Thyroid gland (tissue), 4 donors: Measurements from ENCODE around the gene KCP. TPM values are rescaled to one million over a fixed set of nuclear protein-coding genes. Genes with fewer than 3 reads are reported as not detected.

Experiments used
- DNase-seq, 2 donors: peaks; one replicate each; pipeline ENCODE4 v3.0.0-alpha.2; 2019
- H3K27ac ChIP-seq, 3 donors: fragments of 200-600 bp; sonication (generic); 1 replicate in 2 of 3; 2 replicates in 1 of 3; pipeline ENCODE4 v1.5.1; 2016 to 2019; ENCODE audit warnings: mild to moderate bottlenecking in 1 of 3, moderate library complexity in 1 of 3
- H3K27me3 ChIP-seq: fragments of 200-600 bp; sonication (generic); one replicate; pipeline ENCODE4 v1.5.1; 2019
- H3K36me3 ChIP-seq, 2 donors: fragments of 200-600 bp; sonication (generic); one replicate each; pipeline ENCODE4 v1.5.1; 2016 to 2019
- H3K4me1 ChIP-seq, 2 donors: fragments of 200-600 bp; sonication (generic); one replicate each; pipeline ENCODE4 v1.5.1; 2017 to 2019
- H3K4me3 ChIP-seq, 3 donors: fragments of 200-600 bp; sonication (generic); replicated peaks in 1 of 3; 1 replicate in 2 of 3; 2 replicates in 1 of 3; pipeline ENCODE4 v1.5.1; 2016; ENCODE audit warnings: mild to moderate bottlenecking in 1 of 3
- H3K9me3 ChIP-seq: fragments of 200-600 bp; sonication (generic); one replicate; pipeline ENCODE4 v1.5.1; 2017
- POLR2A ChIP-seq, 2 donors: fragments of 450-650 bp; IDR thresholded peaks; one replicate each; pipeline ENCODE4 v1.6.1; 2017; ENCODE audit warnings: antibody characterized with exemption in 2 of 2, mild to moderate bottlenecking in 2 of 2, moderate library complexity in 1 of 2
- WGBS, 2 donors: methylation state at CpG; one replicate each; pipeline ENCODE4 v1.1.5; 2017; 5-methylcytosine and 5-hydroxymethylcytosine counted together
- intact Hi-C: fragments of 100-400 bp; cut with DNase I; formaldehyde crosslinking; loops from one replicate; pipeline ENCODE4 v1.15.1; 2023
- total RNA-seq, 4 donors: library from RNA; depleted of rRNA; stranded (reverse); fragments of >200 nt; gene quantifications; one replicate each; pipeline ENCODE4 v1.2.3, GENCODE V29; 2016
- TF ChIP-seq, protein P1 (sequence below), 6 experiments: fragments of 200-600 bp in 3 of 6; fragments of 450-650 bp in 3 of 6; sonication (generic) in 3 of 6; IDR thresholded peaks; one replicate each; pipeline ENCODE4 v1.5.1; 2016 to 2019; ENCODE audit warnings: antibody characterized with exemption in 6 of 6, mild to moderate bottlenecking in 2 of 6, inconsistent platforms in 1 of 6, moderate library complexity in 1 of 6

The KCP gene
- total RNA-seq, 4 donors from 2014 or later, result 0.27 to 0.93 (median 0.61) TPM

DNA sequence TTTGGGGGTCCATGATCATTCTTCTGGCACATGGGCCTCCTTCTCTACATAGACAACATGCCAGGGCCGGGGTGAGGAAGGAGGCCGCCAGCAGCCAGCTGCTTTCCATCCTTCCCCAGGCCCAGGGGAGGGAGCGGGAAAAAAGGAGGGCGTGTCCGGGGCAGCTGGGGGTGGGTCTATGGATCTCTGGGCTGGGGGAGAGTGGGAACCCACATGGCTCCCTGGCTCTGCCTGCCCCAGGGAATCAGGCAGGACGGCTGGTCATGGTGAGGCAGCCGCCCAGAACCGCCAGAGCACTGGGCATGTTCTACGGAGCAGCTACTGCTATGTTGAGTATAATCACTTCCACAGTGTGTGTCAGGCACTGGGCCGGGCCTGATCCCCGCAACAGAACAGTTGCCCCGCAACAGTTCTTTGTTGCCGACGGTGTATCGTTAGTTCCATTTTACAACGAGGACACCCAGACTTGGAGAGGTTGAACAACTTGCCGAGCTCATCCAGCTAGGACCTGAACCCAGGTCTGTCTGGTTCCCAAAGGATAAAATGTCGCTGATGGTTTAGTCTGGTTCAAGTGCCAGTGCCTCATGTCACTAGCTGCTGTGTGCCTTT is 20.8 kb upstream of the KCP start:
- H3K4me1 ChIP-seq, result no peaks in the 10 kb centered on the region
- 91 to 97% methylated on average over 12 to 13 of the region's 18 CpGs for WGBS, 2 donors
- no peaks in the 10 kb centered on the region for H3K27me3 ChIP-seq
- intact Hi-C loops, result no loop called here
- H3K4me3 ChIP-seq, result no peak overlapping the region
- no peak for DNase-seq
- H3K27ac ChIP-seq, result no peak overlapping the region
- no peaks in the 10 kb centered on the region for H3K36me3 ChIP-seq
- no peaks in the 10 kb centered on the region for H3K9me3 ChIP-seq
- TF ChIP-seq, protein P1, sequence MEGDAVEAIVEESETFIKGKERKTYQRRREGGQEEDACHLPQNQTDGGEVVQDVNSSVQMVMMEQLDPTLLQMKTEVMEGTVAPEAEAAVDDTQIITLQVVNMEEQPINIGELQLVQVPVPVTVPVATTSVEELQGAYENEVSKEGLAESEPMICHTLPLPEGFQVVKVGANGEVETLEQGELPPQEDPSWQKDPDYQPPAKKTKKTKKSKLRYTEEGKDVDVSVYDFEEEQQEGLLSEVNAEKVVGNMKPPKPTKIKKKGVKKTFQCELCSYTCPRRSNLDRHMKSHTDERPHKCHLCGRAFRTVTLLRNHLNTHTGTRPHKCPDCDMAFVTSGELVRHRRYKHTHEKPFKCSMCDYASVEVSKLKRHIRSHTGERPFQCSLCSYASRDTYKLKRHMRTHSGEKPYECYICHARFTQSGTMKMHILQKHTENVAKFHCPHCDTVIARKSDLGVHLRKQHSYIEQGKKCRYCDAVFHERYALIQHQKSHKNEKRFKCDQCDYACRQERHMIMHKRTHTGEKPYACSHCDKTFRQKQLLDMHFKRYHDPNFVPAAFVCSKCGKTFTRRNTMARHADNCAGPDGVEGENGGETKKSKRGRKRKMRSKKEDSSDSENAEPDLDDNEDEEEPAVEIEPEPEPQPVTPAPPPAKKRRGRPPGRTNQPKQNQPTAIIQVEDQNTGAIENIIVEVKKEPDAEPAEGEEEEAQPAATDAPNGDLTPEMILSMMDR (IDR thresholded peaks at IDR 0.05), result no peak
- TF ChIP-seq POLR2A (IDR thresholded peaks at IDR 0.05), result no peak

DNA sequence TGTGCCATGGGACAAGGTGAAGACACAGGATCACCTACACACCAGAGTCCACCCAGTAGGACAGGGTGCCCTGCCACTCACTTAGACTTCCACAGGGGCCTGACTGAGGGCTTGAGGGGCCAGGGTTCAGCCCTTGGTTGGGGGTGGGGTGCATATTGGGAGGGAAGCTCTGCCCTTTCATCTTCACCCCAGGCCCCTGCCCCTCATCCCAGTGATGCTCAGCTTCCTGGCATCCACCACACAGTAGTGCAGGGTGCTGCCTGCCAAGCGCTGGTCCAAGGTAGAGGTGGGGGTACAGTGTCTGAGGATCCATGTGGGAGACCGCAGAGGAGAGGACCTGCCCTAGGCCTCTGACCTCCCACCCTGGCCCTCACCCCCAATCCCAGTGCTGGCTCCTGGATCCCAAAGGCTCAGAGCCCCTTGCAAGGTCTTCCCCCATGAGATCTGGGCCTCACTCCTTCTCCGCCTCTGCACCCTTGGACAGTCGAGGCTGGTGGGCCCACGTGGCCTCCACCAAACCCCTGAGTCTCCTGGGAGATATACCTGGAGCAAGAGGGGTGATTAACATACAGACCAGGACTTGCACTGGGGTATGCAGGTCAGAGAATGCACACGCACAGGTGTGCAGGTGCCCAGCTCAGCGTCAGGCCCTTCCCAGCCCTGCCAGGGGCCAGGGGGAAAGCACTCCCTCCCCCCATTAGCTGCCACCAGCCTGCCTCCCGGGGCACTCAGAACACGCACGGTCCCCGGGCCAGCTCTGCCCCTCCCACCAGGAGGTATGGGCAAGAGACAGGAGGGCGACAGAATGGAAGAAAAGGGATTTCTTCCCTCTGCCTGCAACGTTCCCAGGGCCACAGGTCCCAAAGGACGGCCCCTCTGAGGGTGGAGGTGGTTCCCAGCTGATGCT is 18.6 kb upstream of the KCP start:
- no peak overlapping the region for H3K4me3 ChIP-seq
- 76 to 84% methylated on average over 5 to 13 of the region's 14 CpGs for WGBS, 2 donors
- no peaks in the 10 kb centered on the region for H3K27me3 ChIP-seq
- DNase-seq, result no peak
- TF ChIP-seq, protein P1 (IDR thresholded peaks at IDR 0.05), result no peak
- no peak for TF ChIP-seq POLR2A (IDR thresholded peaks at IDR 0.05)
- intact Hi-C loops, result no loop called here
- H3K4me1 ChIP-seq, result no peaks in the 10 kb centered on the region
- H3K36me3 ChIP-seq, result no peaks in the 10 kb centered on the region
- H3K27ac ChIP-seq, result no peak overlapping the region
- H3K9me3 ChIP-seq, result no peaks in the 10 kb centered on the region

DNA sequence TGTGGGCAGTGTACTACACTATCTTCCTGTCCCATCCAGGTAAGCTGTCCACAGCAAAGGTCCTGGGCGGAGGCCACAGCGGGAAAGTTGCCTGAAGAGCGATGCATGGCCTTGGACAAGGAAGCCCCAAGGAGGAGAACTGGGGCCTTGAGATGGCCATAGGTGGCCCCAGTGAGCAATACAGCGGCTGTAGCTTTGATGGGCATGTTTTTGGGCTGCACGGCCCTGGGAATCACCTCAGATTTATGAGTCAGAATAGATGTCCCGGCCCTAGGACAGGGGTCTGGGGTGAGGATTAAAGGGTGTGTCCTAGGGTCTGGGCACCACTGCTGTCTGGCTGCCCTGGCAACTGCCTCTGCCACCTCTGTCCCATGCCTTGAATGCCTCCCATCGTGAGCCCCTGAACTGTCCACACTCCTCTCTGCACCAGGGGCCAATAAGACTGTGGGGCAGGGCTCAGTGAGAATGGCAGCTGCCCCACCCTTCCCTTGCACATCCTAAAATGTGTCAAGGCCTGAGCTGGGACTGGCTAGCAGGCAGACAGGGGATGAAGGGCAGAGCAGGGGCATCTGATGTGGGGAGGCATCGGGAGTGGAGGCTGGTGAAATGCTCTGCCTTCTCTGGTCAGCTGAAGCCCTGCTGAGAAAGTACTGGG is 17.8 kb upstream of the KCP start:
- Histone ChIP-seq H3K27me3 (no peaks in the 10 kb centered on the region), H3K4me1 (no peaks in the 10 kb centered on the region), H3K9me3 (no peaks in the 10 kb centered on the region), H3K36me3 (no peaks in the 10 kb centered on the region), H3K4me3 (no peak overlapping the region), H3K27ac (no peak overlapping the region)
- intact Hi-C loops, result no loop called here
- no peak for DNase-seq
- WGBS, 2 donors, result 89 to 95% methylated on average over 7 to 8 of the region's 8 CpGs
- TF ChIP-seq POLR2A (IDR thresholded peaks at IDR 0.05), result no peak
- TF ChIP-seq, protein P1 (IDR thresholded peaks at IDR 0.05), result no peak

DNA sequence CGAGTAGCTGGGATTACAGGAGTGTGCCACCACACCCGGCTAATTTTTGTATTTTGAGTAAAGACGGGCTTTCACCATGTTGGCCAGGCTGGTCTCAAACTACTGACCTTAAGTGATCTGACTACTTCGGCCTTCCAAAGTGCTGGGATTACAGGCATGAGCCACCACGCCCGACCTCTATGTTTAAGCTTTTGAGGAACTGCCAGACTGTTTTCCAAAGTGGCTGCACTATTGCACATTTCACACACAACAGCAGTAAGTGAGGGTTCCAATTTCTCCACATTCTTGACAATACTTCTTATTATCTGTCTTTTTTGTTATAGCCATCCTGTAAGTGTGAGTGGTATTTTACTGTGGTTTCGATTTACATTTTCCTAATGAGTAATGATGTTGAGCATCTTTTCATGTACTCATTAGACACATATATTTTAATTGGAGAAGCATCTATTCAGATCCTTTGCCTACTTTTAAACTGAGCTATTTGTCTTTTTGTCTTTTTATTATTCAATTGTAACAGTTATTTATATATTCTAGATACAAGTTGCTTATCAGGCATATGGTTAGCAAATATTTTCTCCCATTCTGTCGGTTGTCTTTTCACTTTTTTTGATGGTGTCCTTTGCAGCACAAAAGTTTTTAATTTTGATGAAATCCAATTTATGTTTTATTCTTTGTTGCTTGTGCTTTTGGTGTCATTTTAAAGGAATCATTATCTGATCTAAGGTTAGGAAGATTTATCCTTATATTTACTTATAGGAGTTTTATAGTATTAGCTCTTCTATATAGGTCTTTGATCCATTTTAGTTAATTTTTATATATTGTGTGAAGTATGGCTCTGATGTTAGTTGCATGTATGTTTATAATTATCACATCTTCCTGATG is 14.4 kb upstream of the KCP start:
- Histone ChIP-seq H3K4me3 (no peak overlapping the region), H3K36me3 (no peaks in the 10 kb centered on the region), H3K9me3 (no peaks in the 10 kb centered on the region), H3K27ac (no peak overlapping the region), H3K4me1 (no peaks in the 10 kb centered on the region), H3K27me3 (no peaks in the 10 kb centered on the region)
- DNase-seq, result no peak
- TF ChIP-seq, protein P1 (IDR thresholded peaks at IDR 0.05), result no peak
- TF ChIP-seq POLR2A (IDR thresholded peaks at IDR 0.05), result no peak
- 85 to 92% methylated on average over 8 of the region's 8 CpGs for WGBS, 2 donors
- intact Hi-C loops, result no loop called here
